Calu3 (cell line): ENCODE results near the gene KCNAB3. TPM values are rescaled to one million over a fixed set of nuclear protein-coding genes. Genes with fewer than 3 reads are reported as not detected.
A peak's percentile ranks its signal among the peaks of the same experiment; 100 is the strongest.

ENCODE experiments used
- BruUV-seq: library from RNA; stranded (reverse); fragments of 400-500 nt; replicated peaks from 2 replicates; lab custom pipeline; 2021; lab: Mats Ljungman, UMichigan
- CTCF ChIA-PET: fragments of 300-600 bp; sonication (Branson Sonifier 250); formaldehyde crosslinking; loops from one replicate; lab custom pipeline; 2022; ENCODE audit warnings: antibody characterized with exemption; lab: Charles Lee
- DNase-seq: peaks from one replicate; pipeline ENCODE4 v3.0.0; 2022
- H3K27ac Mint-ChIP-seq: one replicate; pipeline ENCODE4 v1.8.0; 2022; ENCODE audit warnings: mixed read lengths; ENCODE audit not compliant: unreplicated experiment
- H3K27me3 Mint-ChIP-seq: one replicate; pipeline ENCODE4 v1.8.0; 2022; ENCODE audit warnings: mixed read lengths; ENCODE audit not compliant: unreplicated experiment
- H3K36me3 Mint-ChIP-seq: one replicate; pipeline ENCODE4 v1.8.0; 2022; ENCODE audit warnings: mild to moderate bottlenecking, moderate library complexity, mixed read lengths; ENCODE audit not compliant: insufficient read depth, unreplicated experiment
- H3K4me1 Mint-ChIP-seq: one replicate; pipeline ENCODE4 v1.8.0; 2022; ENCODE audit warnings: mild to moderate bottlenecking, low read depth, mixed read lengths; ENCODE audit not compliant: unreplicated experiment
- H3K4me3 Mint-ChIP-seq: one replicate; pipeline ENCODE4 v1.8.0; 2022; ENCODE audit warnings: mild to moderate bottlenecking, low read depth, moderate library complexity, mixed read lengths; ENCODE audit not compliant: unreplicated experiment
- H3K9me3 Mint-ChIP-seq: one replicate; pipeline ENCODE4 v1.8.0; 2022; ENCODE audit warnings: low read depth, mixed read lengths; ENCODE audit not compliant: unreplicated experiment
- CTCF ChIP-seq: fragments of 200-600 bp; IDR thresholded peaks from one replicate; pipeline ENCODE4 v1.8.0; 2022; ENCODE audit warnings: antibody characterized with exemption; ENCODE audit not compliant: unreplicated experiment
- intact Hi-C: fragments of 100-400 bp; cut with micrococcal nuclease; formaldehyde crosslinking; loops from one replicate; pipeline ENCODE4 v1.10.0; 2022; ENCODE audit not compliant: unreplicated experiment
- total RNA-seq: library from RNA; stranded (reverse); gene quantifications from 2 replicates; pipeline ENCODE4 v1.2.3, GENCODE V29; 2022

KCNAB3 gene
- total RNA-seq, 1 experiment from 2014 or later: 4.8 TPM

- no TSS peak for BruUV-seq
- TF ChIP-seq CTCF: no peak
- no peak for DNase-seq
- peak overlapping the region; percentile 66 for H3K4me3 Mint-ChIP-seq
- no peaks in the 10 kb centered on the region for H3K27me3 Mint-ChIP-seq
- intact Hi-C loops: loop anchor here (10.0 kb wide), 1 partner anchor 130 kb away; no protein-coding TSS in a partner anchor
- CTCF ChIA-PET: interaction anchor here (1.2 to 1.4 kb wide), 2 partner anchors 73 to 143 kb away, joined by 5 read pairs; no protein-coding TSS in a partner anchor
- peaks cover 32% of the 10 kb centered on the region for H3K36me3 Mint-ChIP-seq
- H3K9me3 Mint-ChIP-seq: no peaks in the 10 kb centered on the region
- H3K27ac Mint-ChIP-seq: peak overlapping the region; percentile 50
- H3K4me1 Mint-ChIP-seq: no peaks in the 10 kb centered on the region
Measured at GRCh38 chr17:7915179-7915610, 14.5 kb downstream of the KCNAB3 start.

- Mint-ChIP-seq H3K9me3 (no peaks in the 10 kb centered on the region), H3K27ac (peak overlapping the region; percentile 58), H3K36me3 (peaks cover 32% of the 10 kb centered on the region), H3K4me3 (no peak overlapping the region), H3K4me1 (no peaks in the 10 kb centered on the region), H3K27me3 (no peaks in the 10 kb centered on the region)
- intact Hi-C loops: loop anchor here (2.0 to 10.0 kb wide), 2 partner anchors 76 to 132 kb away; no protein-coding TSS in a partner anchor
- DNase-seq: peak; percentile 9
- no TSS peak for BruUV-seq
- CTCF ChIA-PET: interaction anchor here (1.4 kb wide), 2 partner anchors 76 to 129 kb away, joined by 10 to 11 read pairs; no protein-coding TSS in a partner anchor
- TF ChIP-seq CTCF: no peak
Measured at GRCh38 chr17:7912927-7913524, 16.6 kb downstream of the KCNAB3 start.

GRCh38 chr17:7911116-7911515 is 18.5 kb downstream of the KCNAB3 start:
- H3K27me3 Mint-ChIP-seq: no peaks in the 10 kb centered on the region
- H3K4me1 Mint-ChIP-seq: no peaks in the 10 kb centered on the region
- H3K4me3 Mint-ChIP-seq: no peak overlapping the region
- intact Hi-C loops: loop anchor here (10.0 kb wide), 1 partner anchor 134 kb away; no protein-coding TSS in a partner anchor
- no peaks in the 10 kb centered on the region for H3K9me3 Mint-ChIP-seq
- no peak overlapping the region for H3K27ac Mint-ChIP-seq
- CTCF ChIA-PET: no interaction called here
- no peak for DNase-seq
- no TSS peak for BruUV-seq
- peaks cover 22% of the 10 kb centered on the region for H3K36me3 Mint-ChIP-seq
- no peak for TF ChIP-seq CTCF

- DNase-seq: no peak
- H3K9me3 Mint-ChIP-seq: no peaks in the 10 kb centered on the region
- no peak overlapping the region for H3K27ac Mint-ChIP-seq
- intact Hi-C loops: loop anchor here (10.0 kb wide), 1 partner anchor 134 kb away; no protein-coding TSS in a partner anchor
- H3K4me1 Mint-ChIP-seq: no peaks in the 10 kb centered on the region
- BruUV-seq: no TSS peak
- no peaks in the 10 kb centered on the region for H3K27me3 Mint-ChIP-seq
- CTCF ChIA-PET: interaction anchor here (0.6 kb wide), 1 partner anchor 76 kb away, joined by 3 read pairs; the partner anchor contains the start of gene KDM6B
- no peak for TF ChIP-seq CTCF
- peaks cover 18% of the 10 kb centered on the region for H3K36me3 Mint-ChIP-seq
- H3K4me3 Mint-ChIP-seq: no peak overlapping the region
Measured at GRCh38 chr17:7910711-7911110, 18.9 kb downstream of the KCNAB3 start.
